AG09309 (cell line): ENCODE data around the gene SMAD9.

Experiments
- DNase-seq: peaks from one replicate; pipeline ENCODE4 v3.0.0-alpha.2; 2010; ENCODE audit warnings: low read depth
- H3K4me3 ChIP-seq: 2 replicates; pipeline ENCODE4 v1.5.1; 2011; ENCODE audit warnings: mild to moderate bottlenecking, low read depth, low read length, moderate library complexity; ENCODE audit not compliant: control insufficient read depth
- CTCF ChIP-seq: IDR thresholded peaks from 2 replicates; pipeline ENCODE4 v1.5.1; 2011; ENCODE audit warnings: mild to moderate bottlenecking, low read depth, low read length, inconsistent platforms; ENCODE audit not compliant: insufficient read depth, control insufficient read depth; ENCODE audit errors: missing control alignments

The SMAD9 gene

GRCh38 chr13:36875431-36875830 lies 44.6 kb downstream of the SMAD9 start:
- TF ChIP-seq CTCF: no peak
- no peak overlapping the region for H3K4me3 ChIP-seq
- no peak for DNase-seq

GRCh38 chr13:36872621-36873020 lies 47.4 kb downstream of the SMAD9 start:
- no peak overlapping the region for H3K4me3 ChIP-seq
- no peak for DNase-seq

GRCh38 chr13:36870050-36870692 lies 49.9 kb downstream of the SMAD9 start:
- DNase-seq: no peak
- TF ChIP-seq CTCF: no peak
- H3K4me3 ChIP-seq: no peak overlapping the region

More at GRCh38 chr13:36872621-36873020, 47.4 kb downstream of the SMAD9 start:
- no peak for TF ChIP-seq CTCF

GRCh38 chr13:36866232-36866631 lies 53.8 kb downstream of the SMAD9 start:
- no peak for TF ChIP-seq CTCF
- H3K4me3 ChIP-seq: no peak overlapping the region
- no peak for DNase-seq

GRCh38 chr13:36865265-36865664 lies 54.8 kb downstream of the SMAD9 start:
- DNase-seq: no peak
- no peak overlapping the region for H3K4me3 ChIP-seq
- no peak for TF ChIP-seq CTCF

GRCh38 chr13:36862722-36863121 lies 57.3 kb downstream of the SMAD9 start:
- no peak overlapping the region for H3K4me3 ChIP-seq
- TF ChIP-seq CTCF: no peak
- no peak for DNase-seq

- no peak for DNase-seq
- no peak for TF ChIP-seq CTCF
- no peak overlapping the region for H3K4me3 ChIP-seq
These were observed 57.9 kb downstream of the SMAD9 start for GRCh38 chr13:36862002-36862685.
